ENCODE results near the gene OR5H2. TPM values are rescaled to one million over a fixed set of nuclear protein-coding genes. Genes with fewer than 3 reads are reported as not detected.

The OR5H2 gene
- not detected for total RNA-seq

DNA sequence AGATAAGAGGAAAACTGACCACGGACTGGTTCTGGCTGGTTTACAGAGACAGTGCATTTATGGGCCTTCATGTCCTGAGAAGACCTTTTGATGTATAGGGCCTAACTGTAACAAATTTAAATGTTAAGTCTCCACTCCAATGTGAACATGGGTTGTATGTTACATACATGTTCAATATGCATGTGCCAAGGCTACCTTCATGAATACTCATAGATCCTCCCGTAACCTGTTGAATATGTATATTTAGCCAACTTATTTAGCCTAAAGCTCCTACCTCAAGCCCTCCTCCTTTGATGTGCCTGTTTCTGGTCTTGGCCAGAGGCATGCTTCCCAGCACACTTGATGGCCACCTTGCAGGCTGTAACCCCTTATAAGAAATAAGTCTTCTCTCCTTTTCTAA lies at the start of gene OR5H2:
Gene OR5H2 (plus strand): TSS at position 301 of the 400 bp plus-strand sequence. CDS start 398 bp downstream, outside the sequence.
- WGBS = 68% methylated on average over 2 of the region's 2 CpGs
- Histone ChIP-seq H3K4me1 (no peaks in the 10 kb centered on the region), H3K4me3 (no peak within 1 kb of the TSS), H3K27ac (replicated peaks in 1 of 4) (no peak within 1 kb of the TSS), H3K27me3 (no peaks in the 10 kb centered on the region), H3K9me3 (no peaks in the 10 kb centered on the region), H3K36me3 (no peaks in the 10 kb centered on the region)
- DNase-seq (ENCODE audit: extremely low spot score) = no peak
- TF ChIP-seq EP300 (IDR thresholded peaks at IDR 0.05) (no peak), CTCF (IDR thresholded peaks at IDR 0.05) (no peak), POLR2A (IDR thresholded peaks at IDR 0.05; ENCODE audit: low read depth) (no peak), POLR2AphosphoS5 (IDR thresholded peaks at IDR 0.05) (no peak)
- intact Hi-C loops (cut with DNase I) = no loop called here

- H3K27ac ChIP-seq (replicated peaks in 1 of 4) = no peak overlapping the region
- H3K27me3 ChIP-seq = no peaks in the 10 kb centered on the region
- no peak for DNase-seq (ENCODE audit: extremely low spot score)
- H3K4me3 ChIP-seq = no peak overlapping the region
- 64% methylated on average over 5 of the region's 5 CpGs for WGBS
- intact Hi-C loops (cut with DNase I) = no loop called here
- no peaks in the 10 kb centered on the region for H3K4me1 ChIP-seq
- no peak for TF ChIP-seq POLR2AphosphoS5 (IDR thresholded peaks at IDR 0.05)
- TF ChIP-seq CTCF (IDR thresholded peaks at IDR 0.05) = no peak
- no peaks in the 10 kb centered on the region for H3K36me3 ChIP-seq
- no peaks in the 10 kb centered on the region for H3K9me3 ChIP-seq
These were observed 48.8 kb upstream of the OR5H2 start for GRCh38 chr3:98233468-98233867.

GRCh38 chr3:98240131-98240530 lies 42.2 kb upstream of the OR5H2 start:
- Histone ChIP-seq H3K27me3 (no peaks in the 10 kb centered on the region), H3K9me3 (no peaks in the 10 kb centered on the region), H3K4me1 (no peaks in the 10 kb centered on the region), H3K4me3 (no peak overlapping the region), H3K36me3 (no peaks in the 10 kb centered on the region), H3K27ac (replicated peaks in 1 of 4) (no peak overlapping the region)
- intact Hi-C loops (cut with DNase I) = no loop called here
- DNase-seq (ENCODE audit: extremely low spot score) = no peak
- TF ChIP-seq POLR2AphosphoS5 (IDR thresholded peaks at IDR 0.05) (no peak), POLR2A (IDR thresholded peaks at IDR 0.05; ENCODE audit: low read depth) (no peak), EP300 (IDR thresholded peaks at IDR 0.05) (no peak), CTCF (IDR thresholded peaks at IDR 0.05) (no peak)

- WGBS = 38% methylated on average over 1 of the region's 1 CpG
- no peaks in the 10 kb centered on the region for H3K4me1 ChIP-seq
- no peak for DNase-seq (ENCODE audit: extremely low spot score)
- no peaks in the 10 kb centered on the region for H3K27me3 ChIP-seq
- no peak overlapping the region for H3K27ac ChIP-seq (replicated peaks in 1 of 4)
- H3K36me3 ChIP-seq = no peaks in the 10 kb centered on the region
- TF ChIP-seq POLR2A (IDR thresholded peaks at IDR 0.05; ENCODE audit: low read depth) (no peak), POLR2AphosphoS5 (IDR thresholded peaks at IDR 0.05) (no peak), EP300 (IDR thresholded peaks at IDR 0.05) (no peak), CTCF (IDR thresholded peaks at IDR 0.05) (no peak)
- intact Hi-C loops (cut with DNase I) = no loop called here
- H3K9me3 ChIP-seq = no peaks in the 10 kb centered on the region
- no peak overlapping the region for H3K4me3 ChIP-seq
These were observed 40.1 kb upstream of the OR5H2 start for GRCh38 chr3:98242155-98242554.

GRCh38 chr3:98243843-98244242 lies 38.5 kb upstream of the OR5H2 start:
- TF ChIP-seq POLR2AphosphoS5 (IDR thresholded peaks at IDR 0.05) = no peak
- TF ChIP-seq EP300 (IDR thresholded peaks at IDR 0.05) = no peak
- no peak for TF ChIP-seq POLR2A (IDR thresholded peaks at IDR 0.05; ENCODE audit: low read depth)
- no peak for TF ChIP-seq CTCF (IDR thresholded peaks at IDR 0.05)
- Histone ChIP-seq H3K4me3 (no peak overlapping the region), H3K9me3 (no peaks in the 10 kb centered on the region), H3K4me1 (no peaks in the 10 kb centered on the region), H3K36me3 (no peaks in the 10 kb centered on the region), H3K27me3 (no peaks in the 10 kb centered on the region), H3K27ac (replicated peaks in 1 of 4) (no peak overlapping the region)
- DNase-seq (ENCODE audit: extremely low spot score) = no peak
- intact Hi-C loops (cut with DNase I) = no loop called here
- WGBS = 67% methylated on average over 7 of the region's 7 CpGs

Data from esophagus muscularis mucosa (tissue), 4 donors.